ENCODE data around the gene KCNIP3. TPM values are rescaled to one million over a fixed set of nuclear protein-coding genes. Genes with fewer than 3 reads are reported as not detected.

The KCNIP3 gene
- total RNA-seq, 1 experiment from 2014 or later = not detected

- no peaks in the 10 kb centered on the region for H3K27me3 ChIP-seq (ENCODE audit: low read length)
- no peaks in the 10 kb centered on the region for H4K20me1 ChIP-seq (ENCODE audit: insufficient read depth, low read depth, low read length)
- no peak overlapping the region for H3K27ac ChIP-seq (ENCODE audit: low read length)
- H3K4me2 ChIP-seq (ENCODE audit: low read depth, low read length, poor library complexity, severe bottlenecking) = no peak overlapping the region
- no peak overlapping the region for H3K9ac ChIP-seq (ENCODE audit: low read length)
- H2AFZ ChIP-seq (ENCODE audit: low read length) = no peak overlapping the region
- no peak overlapping the region for H3K4me3 ChIP-seq (ENCODE audit: low read length)
- H3K9me3 ChIP-seq (ENCODE audit: low read length) = no peaks in the 10 kb centered on the region
- H3K36me3 ChIP-seq (ENCODE audit: insufficient read depth, low read length) = no peaks in the 10 kb centered on the region
- no peaks in the 10 kb centered on the region for H3K9me2 ChIP-seq (replicated peaks; ENCODE audit: insufficient read depth, low read length)
- H3K79me2 ChIP-seq (ENCODE audit: low read length) = no peaks in the 10 kb centered on the region
- DNase-seq = no peak
- H3K4me1 ChIP-seq (ENCODE audit: low read length) = no peaks in the 10 kb centered on the region
Measured at GRCh38 chr2:95346738-95347671, 49.9 kb downstream of the KCNIP3 start.

DNA sequence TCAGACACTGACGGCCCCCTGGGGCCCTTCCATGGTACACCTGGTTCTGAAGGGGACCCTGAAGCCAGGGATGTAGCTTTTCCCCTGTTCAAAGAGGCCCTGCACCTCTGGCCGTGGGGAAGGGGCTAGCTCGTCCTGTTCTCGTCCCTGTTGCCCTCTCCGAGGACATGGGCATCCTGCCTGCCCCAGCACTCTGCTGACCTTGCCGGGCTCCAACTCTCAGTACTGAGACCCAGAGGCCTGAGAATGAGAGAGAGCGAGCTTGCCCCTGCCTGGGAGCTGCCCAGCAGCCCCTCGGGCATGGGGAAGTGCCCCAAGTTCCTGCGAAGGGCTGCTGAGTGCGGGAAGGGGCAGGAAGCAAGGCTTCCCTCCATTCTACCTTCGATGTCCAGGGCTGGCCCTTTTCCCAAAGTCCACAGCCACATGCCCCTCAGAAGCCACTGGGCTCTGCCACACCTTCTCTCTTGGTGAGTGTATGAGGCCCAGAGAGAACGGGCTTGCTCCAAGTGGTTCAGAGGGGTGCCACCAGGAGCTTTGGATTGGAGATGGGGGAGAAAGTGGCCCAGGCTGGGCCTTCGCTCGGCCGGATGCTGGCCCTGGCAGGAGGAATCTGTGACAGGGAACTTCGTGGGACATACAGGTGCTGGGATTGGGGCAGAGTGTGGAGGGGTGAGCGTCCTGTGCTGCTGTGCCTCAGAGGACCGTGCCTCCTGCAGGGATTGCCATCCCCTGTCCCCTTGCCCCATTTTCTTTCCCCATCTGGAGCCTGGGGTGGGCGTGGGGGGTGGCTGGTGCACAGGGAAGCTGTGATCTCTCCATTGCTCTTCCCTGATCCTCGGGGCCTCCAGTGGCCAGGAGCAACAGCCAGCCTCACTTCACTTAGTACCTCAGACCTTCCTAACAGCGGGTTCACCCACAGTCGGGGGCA, 50.8 kb downstream of the KCNIP3 start:
- no peak for DNase-seq
- Histone ChIP-seq H3K4me2 (ENCODE audit: low read depth, low read length, poor library complexity, severe bottlenecking) (no peak overlapping the region), H3K9me2 (replicated peaks; ENCODE audit: insufficient read depth, low read length) (no peaks in the 10 kb centered on the region), H3K27ac (ENCODE audit: low read length) (no peak overlapping the region), H3K27me3 (ENCODE audit: low read length) (no peaks in the 10 kb centered on the region), H3K9me3 (ENCODE audit: low read length) (no peaks in the 10 kb centered on the region), H3K79me2 (ENCODE audit: low read length) (no peaks in the 10 kb centered on the region), H2AFZ (ENCODE audit: low read length) (no peak overlapping the region), H3K4me3 (ENCODE audit: low read length) (no peak overlapping the region), H3K4me1 (ENCODE audit: low read length) (no peaks in the 10 kb centered on the region), H3K9ac (ENCODE audit: low read length) (no peak overlapping the region), H4K20me1 (ENCODE audit: insufficient read depth, low read depth, low read length) (no peaks in the 10 kb centered on the region), H3K36me3 (ENCODE audit: insufficient read depth, low read length) (no peaks in the 10 kb centered on the region)

DNA sequence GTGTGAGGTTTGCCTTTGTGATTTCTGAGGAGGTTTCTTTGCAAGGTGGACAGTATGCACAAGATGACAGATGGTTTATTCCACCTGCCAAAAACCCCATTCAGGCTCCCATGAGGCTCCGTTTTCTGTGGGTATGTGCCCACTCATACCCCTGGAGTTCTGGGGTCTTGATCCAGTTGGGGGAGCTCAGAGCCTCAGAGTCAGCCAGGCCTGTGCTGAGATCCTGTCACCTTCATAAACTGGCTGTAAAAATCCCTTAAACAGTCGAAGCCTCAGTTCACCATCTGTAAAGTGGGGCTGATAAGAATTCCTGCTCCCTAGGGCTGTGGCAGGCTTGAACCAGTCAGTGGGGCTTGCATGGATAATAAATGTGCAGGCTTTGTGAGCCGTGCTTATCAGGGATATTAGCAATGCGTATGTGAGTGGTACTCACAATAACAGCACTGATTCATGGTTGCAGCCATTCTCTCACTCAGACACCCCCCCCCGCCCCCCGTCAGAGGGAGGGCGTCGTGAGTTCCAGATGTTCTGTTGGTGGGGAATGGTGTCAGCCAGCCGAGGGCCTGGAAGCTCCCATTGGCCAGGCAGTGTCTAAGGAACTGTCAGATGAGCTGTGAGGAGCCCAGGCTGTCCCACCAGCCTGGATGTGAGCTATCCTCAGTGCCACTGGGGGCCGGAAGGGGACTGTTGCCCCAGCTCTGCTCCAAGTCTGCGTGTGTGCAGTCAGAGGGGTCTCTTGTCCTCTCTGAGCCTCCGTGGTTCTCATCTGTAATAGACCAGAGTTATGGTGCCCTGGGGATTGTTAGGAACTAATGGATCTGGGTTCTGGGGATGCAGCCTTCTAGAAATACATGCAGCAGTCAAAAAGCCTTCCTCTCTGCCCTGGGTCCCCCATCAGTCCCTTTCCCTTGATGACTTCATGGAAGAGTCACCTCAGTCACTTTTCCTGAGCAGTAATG, 51.7 kb downstream of the KCNIP3 start:
- H3K4me3 ChIP-seq (ENCODE audit: low read length) = no peak overlapping the region
- no peak overlapping the region for H3K27ac ChIP-seq (ENCODE audit: low read length)
- H3K9ac ChIP-seq (ENCODE audit: low read length) = no peak overlapping the region
- no peaks in the 10 kb centered on the region for H4K20me1 ChIP-seq (ENCODE audit: insufficient read depth, low read depth, low read length)
- H3K79me2 ChIP-seq (ENCODE audit: low read length) = no peaks in the 10 kb centered on the region
- H2AFZ ChIP-seq (ENCODE audit: low read length) = no peak overlapping the region
- no peaks in the 10 kb centered on the region for H3K9me2 ChIP-seq (replicated peaks; ENCODE audit: insufficient read depth, low read length)
- no peak for DNase-seq
- H3K9me3 ChIP-seq (ENCODE audit: low read length) = no peaks in the 10 kb centered on the region
- H3K36me3 ChIP-seq (ENCODE audit: insufficient read depth, low read length) = no peaks in the 10 kb centered on the region
- no peaks in the 10 kb centered on the region for H3K4me1 ChIP-seq (ENCODE audit: low read length)
- H3K27me3 ChIP-seq (ENCODE audit: low read length) = no peaks in the 10 kb centered on the region
- no peak overlapping the region for H3K4me2 ChIP-seq (ENCODE audit: low read depth, low read length, poor library complexity, severe bottlenecking)

DNA sequence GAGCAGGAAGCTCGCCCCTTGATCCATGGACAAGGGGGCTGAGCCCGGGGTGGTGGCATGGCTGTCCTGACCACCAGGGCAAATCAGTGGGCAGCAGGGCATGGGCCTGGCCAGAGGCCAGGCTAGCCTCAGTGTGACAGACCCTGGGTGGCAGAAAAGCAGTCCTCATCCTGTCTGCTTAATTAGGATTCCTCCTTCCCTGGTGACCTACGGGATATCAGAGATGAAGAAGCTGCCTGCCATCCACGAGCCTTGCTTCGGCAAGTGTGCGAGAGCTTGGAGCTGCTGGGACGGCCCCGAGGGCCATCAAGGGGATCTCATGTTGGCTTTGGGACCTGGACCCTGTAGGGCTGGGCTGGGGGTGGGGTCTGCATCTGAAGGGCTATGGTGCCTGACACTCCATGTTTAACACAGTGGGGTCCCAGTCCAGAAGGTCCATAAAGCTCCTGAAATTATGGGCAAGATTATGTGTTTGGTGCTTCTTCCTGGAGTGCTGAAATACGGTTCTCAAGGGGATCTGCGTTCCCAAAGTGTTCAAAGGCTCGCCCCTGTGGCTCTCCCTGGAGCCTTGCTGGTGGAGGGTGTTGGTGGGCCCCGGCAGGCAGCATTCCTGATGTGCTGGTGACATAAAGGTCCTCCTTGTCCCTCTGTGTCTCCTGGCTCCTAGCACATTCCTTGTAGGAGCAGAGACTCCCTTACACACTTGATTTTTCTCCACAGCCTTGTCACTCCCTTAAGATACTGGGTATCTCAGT, 52.6 kb downstream of the KCNIP3 start:
- Histone ChIP-seq H3K79me2 (ENCODE audit: low read length) (no peaks in the 10 kb centered on the region), H3K9me2 (replicated peaks; ENCODE audit: insufficient read depth, low read length) (no peaks in the 10 kb centered on the region), H3K4me2 (ENCODE audit: low read depth, low read length, poor library complexity, severe bottlenecking) (no peak overlapping the region), H3K27ac (ENCODE audit: low read length) (no peak overlapping the region), H2AFZ (ENCODE audit: low read length) (no peak overlapping the region), H3K27me3 (ENCODE audit: low read length) (no peaks in the 10 kb centered on the region), H3K4me3 (ENCODE audit: low read length) (no peak overlapping the region), H4K20me1 (ENCODE audit: insufficient read depth, low read depth, low read length) (no peaks in the 10 kb centered on the region), H3K9ac (ENCODE audit: low read length) (no peak overlapping the region), H3K4me1 (ENCODE audit: low read length) (no peaks in the 10 kb centered on the region), H3K36me3 (ENCODE audit: insufficient read depth, low read length) (no peaks in the 10 kb centered on the region), H3K9me3 (ENCODE audit: low read length) (no peaks in the 10 kb centered on the region)
- DNase-seq = no peak

GRCh38 chr2:95350368-95350767, 53.2 kb downstream of the KCNIP3 start:
- Histone ChIP-seq H3K9me3 (ENCODE audit: low read length) (no peaks in the 10 kb centered on the region), H2AFZ (ENCODE audit: low read length) (no peak overlapping the region), H3K27me3 (ENCODE audit: low read length) (no peaks in the 10 kb centered on the region), H3K36me3 (ENCODE audit: insufficient read depth, low read length) (no peaks in the 10 kb centered on the region), H3K27ac (ENCODE audit: low read length) (no peak overlapping the region), H3K79me2 (ENCODE audit: low read length) (no peaks in the 10 kb centered on the region), H3K4me2 (ENCODE audit: low read depth, low read length, poor library complexity, severe bottlenecking) (no peak overlapping the region), H3K9me2 (replicated peaks; ENCODE audit: insufficient read depth, low read length) (no peaks in the 10 kb centered on the region), H3K4me1 (ENCODE audit: low read length) (no peaks in the 10 kb centered on the region), H3K9ac (ENCODE audit: low read length) (no peak overlapping the region), H3K4me3 (ENCODE audit: low read length) (no peak overlapping the region), H4K20me1 (ENCODE audit: insufficient read depth, low read depth, low read length) (no peaks in the 10 kb centered on the region)
- no peak for DNase-seq

DNA sequence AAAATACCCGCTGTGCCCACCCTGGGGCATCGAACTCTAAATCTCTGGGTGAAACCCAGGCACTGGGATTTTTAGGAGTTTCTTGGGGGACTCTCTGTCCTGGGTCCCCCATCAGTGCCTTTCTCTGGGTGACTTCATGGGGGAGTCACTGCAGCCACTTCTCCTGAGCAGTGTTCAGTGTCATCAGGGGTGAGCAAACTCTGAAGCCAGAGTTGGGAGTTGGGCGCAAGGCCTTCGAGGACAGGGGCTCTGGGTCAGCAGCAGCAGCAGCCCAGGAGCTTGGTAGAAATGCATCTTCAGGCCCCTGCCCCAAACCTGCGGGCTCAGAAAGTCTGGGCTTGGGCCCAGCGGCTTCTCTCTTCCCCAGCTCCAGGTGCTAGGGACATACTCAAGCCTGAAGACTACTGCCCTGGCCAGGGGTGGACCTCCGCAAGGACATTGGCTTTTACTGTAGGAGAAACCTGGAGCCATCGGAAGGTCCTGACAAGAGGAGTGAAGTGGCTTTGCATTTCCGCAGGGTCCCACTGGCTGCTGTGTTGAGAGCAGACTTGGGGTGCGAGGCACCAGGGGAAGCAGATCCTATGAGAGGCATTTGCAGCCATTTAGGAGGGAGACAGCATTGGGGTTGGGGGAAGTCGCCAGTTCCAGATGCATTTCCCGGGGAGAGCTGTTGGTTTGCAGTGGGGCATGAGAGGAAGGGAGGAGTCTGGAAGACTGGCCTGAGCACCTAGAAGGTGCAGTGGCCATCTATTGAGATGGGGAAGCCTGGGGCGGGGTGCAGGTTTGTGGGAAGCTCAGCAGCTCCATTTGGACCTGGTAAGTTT, 53.8 kb downstream of the KCNIP3 start:
- H3K4me1 ChIP-seq (ENCODE audit: low read length) = no peaks in the 10 kb centered on the region
- H3K36me3 ChIP-seq (ENCODE audit: insufficient read depth, low read length) = no peaks in the 10 kb centered on the region
- H3K9ac ChIP-seq (ENCODE audit: low read length) = no peak overlapping the region
- H3K27me3 ChIP-seq (ENCODE audit: low read length) = no peaks in the 10 kb centered on the region
- no peak for DNase-seq
- no peaks in the 10 kb centered on the region for H3K79me2 ChIP-seq (ENCODE audit: low read length)
- H3K4me2 ChIP-seq (ENCODE audit: low read depth, low read length, poor library complexity, severe bottlenecking) = no peak overlapping the region
- H3K4me3 ChIP-seq (ENCODE audit: low read length) = no peak overlapping the region
- no peak overlapping the region for H2AFZ ChIP-seq (ENCODE audit: low read length)
- no peaks in the 10 kb centered on the region for H4K20me1 ChIP-seq (ENCODE audit: insufficient read depth, low read depth, low read length)
- H3K9me2 ChIP-seq (replicated peaks; ENCODE audit: insufficient read depth, low read length) = no peaks in the 10 kb centered on the region
- H3K27ac ChIP-seq (ENCODE audit: low read length) = no peak overlapping the region
- H3K9me3 ChIP-seq (ENCODE audit: low read length) = no peaks in the 10 kb centered on the region

DNA sequence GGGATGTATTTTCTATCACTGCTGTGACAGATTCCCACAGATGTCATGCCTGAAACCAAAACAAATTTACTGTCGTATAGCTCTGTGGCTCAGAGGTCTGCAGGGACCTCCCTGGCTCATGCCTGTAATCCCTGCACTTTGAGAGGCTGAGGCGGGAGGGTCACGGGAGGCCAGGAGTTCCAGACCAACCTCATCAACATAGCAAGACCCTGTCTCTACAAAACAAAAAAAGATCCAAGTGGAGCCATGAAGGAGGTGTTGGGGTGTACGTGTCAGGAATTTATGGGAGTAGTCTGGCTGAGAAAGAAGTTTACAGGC, 54.4 kb downstream of the KCNIP3 start:
- Histone ChIP-seq H3K4me1 (ENCODE audit: low read length) (no peaks in the 10 kb centered on the region), H3K27ac (ENCODE audit: low read length) (no peak overlapping the region), H3K9me3 (ENCODE audit: low read length) (no peaks in the 10 kb centered on the region), H3K27me3 (ENCODE audit: low read length) (no peaks in the 10 kb centered on the region), H3K9ac (ENCODE audit: low read length) (no peak overlapping the region), H3K4me3 (ENCODE audit: low read length) (no peak overlapping the region), H3K79me2 (ENCODE audit: low read length) (no peaks in the 10 kb centered on the region), H2AFZ (ENCODE audit: low read length) (no peak overlapping the region), H3K4me2 (ENCODE audit: low read depth, low read length, poor library complexity, severe bottlenecking) (no peak overlapping the region), H4K20me1 (ENCODE audit: insufficient read depth, low read depth, low read length) (no peaks in the 10 kb centered on the region), H3K36me3 (ENCODE audit: insufficient read depth, low read length) (no peaks in the 10 kb centered on the region), H3K9me2 (replicated peaks; ENCODE audit: insufficient read depth, low read length) (no peaks in the 10 kb centered on the region)
- no peak for DNase-seq

Data from Karpas-422 (cell line).